ENCODE measurements around the gene SDSL. TPM values are rescaled to one million over a fixed set of nuclear protein-coding genes. Genes with fewer than 3 reads are reported as not detected.

Gene SDSL
- total and polyA plus RNA-seq, 2 of the 13 experiments (the other 11 are each of a cell fraction or from before 2014, with no cell fraction given): 1.2 to 1.7 TPM

DNA sequence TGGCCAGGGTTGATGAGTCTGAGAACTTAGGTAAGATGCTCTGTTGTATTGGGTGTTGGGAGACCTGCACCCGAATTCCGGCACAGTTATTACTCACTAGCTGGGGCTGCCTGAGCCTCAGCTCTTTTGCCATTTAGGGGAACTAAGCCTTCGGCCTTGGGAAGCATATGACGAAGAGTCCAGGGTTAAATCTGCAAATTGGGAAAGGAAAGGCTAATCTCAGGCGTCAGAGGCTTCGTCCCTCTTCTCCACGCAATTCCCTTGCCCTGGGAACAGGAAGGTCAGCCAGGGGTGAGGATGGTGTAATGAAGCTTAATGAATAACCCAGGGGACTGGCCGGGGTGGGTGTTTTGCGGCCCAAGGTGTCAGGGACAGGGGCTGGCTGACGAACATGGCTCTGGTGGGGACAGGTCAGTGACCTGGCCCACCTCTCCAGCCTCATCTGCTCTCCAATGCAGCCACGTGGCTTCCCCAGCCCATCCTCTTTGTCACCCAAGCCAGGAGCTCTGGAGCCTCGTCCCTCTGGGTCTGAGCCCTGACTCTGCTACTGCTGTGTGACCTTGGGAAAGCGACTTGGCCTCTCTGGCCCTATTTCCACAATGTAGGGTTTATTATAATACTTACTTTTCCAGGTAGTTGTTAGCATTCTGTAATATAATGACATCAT lies 3.8 kb upstream of the SDSL start (continued):
- TF ChIP-seq, protein P1, sequence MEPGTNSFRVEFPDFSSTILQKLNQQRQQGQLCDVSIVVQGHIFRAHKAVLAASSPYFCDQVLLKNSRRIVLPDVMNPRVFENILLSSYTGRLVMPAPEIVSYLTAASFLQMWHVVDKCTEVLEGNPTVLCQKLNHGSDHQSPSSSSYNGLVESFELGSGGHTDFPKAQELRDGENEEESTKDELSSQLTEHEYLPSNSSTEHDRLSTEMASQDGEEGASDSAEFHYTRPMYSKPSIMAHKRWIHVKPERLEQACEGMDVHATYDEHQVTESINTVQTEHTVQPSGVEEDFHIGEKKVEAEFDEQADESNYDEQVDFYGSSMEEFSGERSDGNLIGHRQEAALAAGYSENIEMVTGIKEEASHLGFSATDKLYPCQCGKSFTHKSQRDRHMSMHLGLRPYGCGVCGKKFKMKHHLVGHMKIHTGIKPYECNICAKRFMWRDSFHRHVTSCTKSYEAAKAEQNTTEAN (CRISPR knock-in tag; conservative IDR thresholded peaks at IDR 0.05): no peak
- TF ChIP-seq NCOA5 (CRISPR knock-in tag; IDR thresholded peaks at IDR 0.05) (no peak), ZNF564 (CRISPR knock-in tag; IDR thresholded peaks at IDR 0.05) (no peak), TCF12 (IDR thresholded peaks at IDR 0.05) (no peak), TCF12 (CRISPR knock-in tag; IDR thresholded peaks at IDR 0.05) (no peak), KAT2B (IDR thresholded peaks at IDR 0.05; ENCODE audit: borderline replicate concordance, low read depth, low read length) (no peak), KLF9 (CRISPR knock-in tag; IDR thresholded peaks at IDR 0.05; ENCODE audit: low read depth) (no peak), GFI1 (CRISPR knock-in tag; IDR thresholded peaks at IDR 0.05; ENCODE audit: borderline replicate concordance) (no peak), FOSL2 (CRISPR knock-in tag; IDR thresholded peaks at IDR 0.05) (peak; percentile 36; the same call in 1 of the 2 replicates), KMT2A (CRISPR knock-in tag; IDR thresholded peaks at IDR 0.05) (no peak), ZBTB8A (CRISPR knock-in tag; IDR thresholded peaks at IDR 0.05; ENCODE audit: borderline replicate concordance, low read depth) (no peak), ERF (CRISPR knock-in tag; IDR thresholded peaks at IDR 0.05) (no peak), GATAD2A (CRISPR knock-in tag; IDR thresholded peaks at IDR 0.05) (no peak; the same call in 1 of the 2 replicates), SIN3B (IDR thresholded peaks at IDR 0.05; ENCODE audit: low read length) (no peak), TMF1 (CRISPR knock-in tag; IDR thresholded peaks at IDR 0.05; ENCODE audit: low read depth) (no peak)
- TF ChIP-seq, protein P2, sequence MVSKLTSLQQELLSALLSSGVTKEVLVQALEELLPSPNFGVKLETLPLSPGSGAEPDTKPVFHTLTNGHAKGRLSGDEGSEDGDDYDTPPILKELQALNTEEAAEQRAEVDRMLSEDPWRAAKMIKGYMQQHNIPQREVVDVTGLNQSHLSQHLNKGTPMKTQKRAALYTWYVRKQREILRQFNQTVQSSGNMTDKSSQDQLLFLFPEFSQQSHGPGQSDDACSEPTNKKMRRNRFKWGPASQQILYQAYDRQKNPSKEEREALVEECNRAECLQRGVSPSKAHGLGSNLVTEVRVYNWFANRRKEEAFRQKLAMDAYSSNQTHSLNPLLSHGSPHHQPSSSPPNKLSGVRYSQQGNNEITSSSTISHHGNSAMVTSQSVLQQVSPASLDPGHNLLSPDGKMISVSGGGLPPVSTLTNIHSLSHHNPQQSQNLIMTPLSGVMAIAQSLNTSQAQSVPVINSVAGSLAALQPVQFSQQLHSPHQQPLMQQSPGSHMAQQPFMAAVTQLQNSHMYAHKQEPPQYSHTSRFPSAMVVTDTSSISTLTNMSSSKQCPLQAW (CRISPR knock-in tag; IDR thresholded peaks at IDR 0.05): peak; percentile 97
- TF ChIP-seq, protein P3, sequence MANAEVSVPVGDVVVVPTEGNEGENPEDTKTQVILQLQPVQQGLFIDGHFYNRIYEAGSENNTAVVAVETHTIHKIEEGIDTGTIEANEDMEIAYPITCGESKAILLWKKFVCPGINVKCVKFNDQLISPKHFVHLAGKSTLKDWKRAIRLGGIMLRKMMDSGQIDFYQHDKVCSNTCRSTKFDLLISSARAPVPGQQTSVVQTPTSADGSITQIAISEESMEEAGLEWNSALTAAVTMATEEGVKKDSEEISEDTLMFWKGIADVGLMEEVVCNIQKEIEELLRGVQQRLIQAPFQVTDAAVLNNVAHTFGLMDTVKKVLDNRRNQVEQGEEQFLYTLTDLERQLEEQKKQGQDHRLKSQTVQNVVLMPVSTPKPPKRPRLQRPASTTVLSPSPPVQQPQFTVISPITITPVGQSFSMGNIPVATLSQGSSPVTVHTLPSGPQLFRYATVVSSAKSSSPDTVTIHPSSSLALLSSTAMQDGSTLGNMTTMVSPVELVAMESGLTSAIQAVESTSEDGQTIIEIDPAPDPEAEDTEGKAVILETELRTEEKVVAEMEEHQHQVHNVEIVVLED (CRISPR knock-in tag; IDR thresholded peaks at IDR 0.05; ENCODE audit: borderline replicate concordance): no peak
- TF ChIP-seq, protein P4, sequence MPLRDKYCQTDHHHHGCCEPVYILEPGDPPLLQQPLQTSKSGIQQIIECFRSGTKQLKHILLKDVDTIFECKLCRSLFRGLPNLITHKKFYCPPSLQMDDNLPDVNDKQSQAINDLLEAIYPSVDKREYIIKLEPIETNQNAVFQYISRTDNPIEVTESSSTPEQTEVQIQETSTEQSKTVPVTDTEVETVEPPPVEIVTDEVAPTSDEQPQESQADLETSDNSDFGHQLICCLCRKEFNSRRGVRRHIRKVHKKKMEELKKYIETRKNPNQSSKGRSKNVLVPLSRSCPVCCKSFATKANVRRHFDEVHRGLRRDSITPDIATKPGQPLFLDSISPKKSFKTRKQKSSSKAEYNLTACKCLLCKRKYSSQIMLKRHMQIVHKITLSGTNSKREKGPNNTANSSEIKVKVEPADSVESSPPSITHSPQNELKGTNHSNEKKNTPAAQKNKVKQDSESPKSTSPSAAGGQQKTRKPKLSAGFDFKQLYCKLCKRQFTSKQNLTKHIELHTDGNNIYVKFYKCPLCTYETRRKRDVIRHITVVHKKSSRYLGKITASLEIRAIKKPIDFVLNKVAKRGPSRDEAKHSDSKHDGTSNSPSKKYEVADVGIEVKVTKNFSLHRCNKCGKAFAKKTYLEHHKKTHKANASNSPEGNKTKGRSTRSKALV (CRISPR knock-in tag; IDR thresholded peaks at IDR 0.05): 0 out of 2 replicates have a peak, but pooled peaks have one; percentile 28
- TF ChIP-seq, protein P5, sequence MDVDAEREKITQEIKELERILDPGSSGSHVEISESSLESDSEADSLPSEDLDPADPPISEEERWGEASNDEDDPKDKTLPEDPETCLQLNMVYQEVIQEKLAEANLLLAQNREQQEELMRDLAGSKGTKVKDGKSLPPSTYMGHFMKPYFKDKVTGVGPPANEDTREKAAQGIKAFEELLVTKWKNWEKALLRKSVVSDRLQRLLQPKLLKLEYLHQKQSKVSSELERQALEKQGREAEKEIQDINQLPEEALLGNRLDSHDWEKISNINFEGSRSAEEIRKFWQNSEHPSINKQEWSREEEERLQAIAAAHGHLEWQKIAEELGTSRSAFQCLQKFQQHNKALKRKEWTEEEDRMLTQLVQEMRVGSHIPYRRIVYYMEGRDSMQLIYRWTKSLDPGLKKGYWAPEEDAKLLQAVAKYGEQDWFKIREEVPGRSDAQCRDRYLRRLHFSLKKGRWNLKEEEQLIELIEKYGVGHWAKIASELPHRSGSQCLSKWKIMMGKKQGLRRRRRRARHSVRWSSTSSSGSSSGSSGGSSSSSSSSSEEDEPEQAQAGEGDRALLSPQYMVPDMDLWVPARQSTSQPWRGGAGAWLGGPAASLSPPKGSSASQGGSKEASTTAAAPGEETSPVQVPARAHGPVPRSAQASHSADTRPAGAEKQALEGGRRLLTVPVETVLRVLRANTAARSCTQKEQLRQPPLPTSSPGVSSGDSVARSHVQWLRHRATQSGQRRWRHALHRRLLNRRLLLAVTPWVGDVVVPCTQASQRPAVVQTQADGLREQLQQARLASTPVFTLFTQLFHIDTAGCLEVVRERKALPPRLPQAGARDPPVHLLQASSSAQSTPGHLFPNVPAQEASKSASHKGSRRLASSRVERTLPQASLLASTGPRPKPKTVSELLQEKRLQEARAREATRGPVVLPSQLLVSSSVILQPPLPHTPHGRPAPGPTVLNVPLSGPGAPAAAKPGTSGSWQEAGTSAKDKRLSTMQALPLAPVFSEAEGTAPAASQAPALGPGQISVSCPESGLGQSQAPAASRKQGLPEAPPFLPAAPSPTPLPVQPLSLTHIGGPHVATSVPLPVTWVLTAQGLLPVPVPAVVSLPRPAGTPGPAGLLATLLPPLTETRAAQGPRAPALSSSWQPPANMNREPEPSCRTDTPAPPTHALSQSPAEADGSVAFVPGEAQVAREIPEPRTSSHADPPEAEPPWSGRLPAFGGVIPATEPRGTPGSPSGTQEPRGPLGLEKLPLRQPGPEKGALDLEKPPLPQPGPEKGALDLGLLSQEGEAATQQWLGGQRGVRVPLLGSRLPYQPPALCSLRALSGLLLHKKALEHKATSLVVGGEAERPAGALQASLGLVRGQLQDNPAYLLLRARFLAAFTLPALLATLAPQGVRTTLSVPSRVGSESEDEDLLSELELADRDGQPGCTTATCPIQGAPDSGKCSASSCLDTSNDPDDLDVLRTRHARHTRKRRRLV (CRISPR knock-in tag; IDR thresholded peaks at IDR 0.05): no peak
